Endothelial cell (in vitro differentiated cells): Measurements from ENCODE around the gene INPPL1. TPM values are rescaled to one million over a fixed set of nuclear protein-coding genes. Genes with fewer than 3 reads are reported as not detected.
"Not testable (repeated sequence)": the region's sequence is repeated elsewhere in the genome, so short reads cannot be mapped to it uniquely, and the experiment has no call there.

Source experiments
- DNase-seq: peaks from one replicate; pipeline ENCODE4 v3.0.0; 2021; ENCODE audit warnings: low spot score
- H3K27ac Mint-ChIP-seq: one replicate; pipeline ENCODE4 v1.8.0; 2021; ENCODE audit warnings: mixed read lengths, inconsistent platforms; ENCODE audit not compliant: unreplicated experiment
- H3K27me3 Mint-ChIP-seq: one replicate; pipeline ENCODE4 v1.8.0; 2021; ENCODE audit warnings: mild to moderate bottlenecking, moderate library complexity, mixed read lengths, inconsistent platforms; ENCODE audit not compliant: unreplicated experiment
- H3K36me3 Mint-ChIP-seq: one replicate; pipeline ENCODE4 v1.8.0; 2021; ENCODE audit warnings: mild to moderate bottlenecking, low read depth, mixed read lengths, inconsistent platforms; ENCODE audit not compliant: unreplicated experiment
- H3K4me1 Mint-ChIP-seq: one replicate; pipeline ENCODE4 v1.8.0; 2021; ENCODE audit warnings: mild to moderate bottlenecking, mixed read lengths, inconsistent platforms; ENCODE audit not compliant: unreplicated experiment
- H3K4me3 Mint-ChIP-seq: one replicate; pipeline ENCODE4 v1.8.0; 2021; ENCODE audit warnings: mild to moderate bottlenecking, mixed read lengths, inconsistent platforms; ENCODE audit not compliant: unreplicated experiment
- H3K9me3 Mint-ChIP-seq: one replicate; pipeline ENCODE4 v1.8.0; 2021; ENCODE audit warnings: mixed read lengths, inconsistent platforms; ENCODE audit not compliant: unreplicated experiment
- long read RNA-seq: library from polyadenylated mRNA; unstranded; transcript quantifications from one replicate; pipeline ENCODE4 v2.0.0, GENCODE V29; 2020; ENCODE audit not compliant: unreplicated experiment
- total RNA-seq: library from RNA; stranded (reverse); fragmentation: NEBNext Ultra II Directional; extraction: Animal tissue kit (Norgen Biotek cat#: 25700); gene quantifications from one replicate; pipeline ENCODE4 v1.2.1, GENCODE V29; 2021; ENCODE audit not compliant: unreplicated experiment
- TF ChIP-seq, protein P1 (sequence below): fragments of 200-600 bp; sonication (generic); IDR thresholded peaks from one replicate; pipeline ENCODE4 v1.5.0; 2021; ENCODE audit warnings: antibody characterized with exemption; ENCODE audit not compliant: unreplicated experiment

The INPPL1 gene, protein sequence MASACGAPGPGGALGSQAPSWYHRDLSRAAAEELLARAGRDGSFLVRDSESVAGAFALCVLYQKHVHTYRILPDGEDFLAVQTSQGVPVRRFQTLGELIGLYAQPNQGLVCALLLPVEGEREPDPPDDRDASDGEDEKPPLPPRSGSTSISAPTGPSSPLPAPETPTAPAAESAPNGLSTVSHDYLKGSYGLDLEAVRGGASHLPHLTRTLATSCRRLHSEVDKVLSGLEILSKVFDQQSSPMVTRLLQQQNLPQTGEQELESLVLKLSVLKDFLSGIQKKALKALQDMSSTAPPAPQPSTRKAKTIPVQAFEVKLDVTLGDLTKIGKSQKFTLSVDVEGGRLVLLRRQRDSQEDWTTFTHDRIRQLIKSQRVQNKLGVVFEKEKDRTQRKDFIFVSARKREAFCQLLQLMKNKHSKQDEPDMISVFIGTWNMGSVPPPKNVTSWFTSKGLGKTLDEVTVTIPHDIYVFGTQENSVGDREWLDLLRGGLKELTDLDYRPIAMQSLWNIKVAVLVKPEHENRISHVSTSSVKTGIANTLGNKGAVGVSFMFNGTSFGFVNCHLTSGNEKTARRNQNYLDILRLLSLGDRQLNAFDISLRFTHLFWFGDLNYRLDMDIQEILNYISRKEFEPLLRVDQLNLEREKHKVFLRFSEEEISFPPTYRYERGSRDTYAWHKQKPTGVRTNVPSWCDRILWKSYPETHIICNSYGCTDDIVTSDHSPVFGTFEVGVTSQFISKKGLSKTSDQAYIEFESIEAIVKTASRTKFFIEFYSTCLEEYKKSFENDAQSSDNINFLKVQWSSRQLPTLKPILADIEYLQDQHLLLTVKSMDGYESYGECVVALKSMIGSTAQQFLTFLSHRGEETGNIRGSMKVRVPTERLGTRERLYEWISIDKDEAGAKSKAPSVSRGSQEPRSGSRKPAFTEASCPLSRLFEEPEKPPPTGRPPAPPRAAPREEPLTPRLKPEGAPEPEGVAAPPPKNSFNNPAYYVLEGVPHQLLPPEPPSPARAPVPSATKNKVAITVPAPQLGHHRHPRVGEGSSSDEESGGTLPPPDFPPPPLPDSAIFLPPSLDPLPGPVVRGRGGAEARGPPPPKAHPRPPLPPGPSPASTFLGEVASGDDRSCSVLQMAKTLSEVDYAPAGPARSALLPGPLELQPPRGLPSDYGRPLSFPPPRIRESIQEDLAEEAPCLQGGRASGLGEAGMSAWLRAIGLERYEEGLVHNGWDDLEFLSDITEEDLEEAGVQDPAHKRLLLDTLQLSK
- total RNA-seq, result 168 TPM
- long read RNA-seq, partial matches to known transcripts, result 5 of 5 reads
- long read RNA-seq, other reads (novel, unspliced or antisense), result 0 of 5 reads

DNA sequence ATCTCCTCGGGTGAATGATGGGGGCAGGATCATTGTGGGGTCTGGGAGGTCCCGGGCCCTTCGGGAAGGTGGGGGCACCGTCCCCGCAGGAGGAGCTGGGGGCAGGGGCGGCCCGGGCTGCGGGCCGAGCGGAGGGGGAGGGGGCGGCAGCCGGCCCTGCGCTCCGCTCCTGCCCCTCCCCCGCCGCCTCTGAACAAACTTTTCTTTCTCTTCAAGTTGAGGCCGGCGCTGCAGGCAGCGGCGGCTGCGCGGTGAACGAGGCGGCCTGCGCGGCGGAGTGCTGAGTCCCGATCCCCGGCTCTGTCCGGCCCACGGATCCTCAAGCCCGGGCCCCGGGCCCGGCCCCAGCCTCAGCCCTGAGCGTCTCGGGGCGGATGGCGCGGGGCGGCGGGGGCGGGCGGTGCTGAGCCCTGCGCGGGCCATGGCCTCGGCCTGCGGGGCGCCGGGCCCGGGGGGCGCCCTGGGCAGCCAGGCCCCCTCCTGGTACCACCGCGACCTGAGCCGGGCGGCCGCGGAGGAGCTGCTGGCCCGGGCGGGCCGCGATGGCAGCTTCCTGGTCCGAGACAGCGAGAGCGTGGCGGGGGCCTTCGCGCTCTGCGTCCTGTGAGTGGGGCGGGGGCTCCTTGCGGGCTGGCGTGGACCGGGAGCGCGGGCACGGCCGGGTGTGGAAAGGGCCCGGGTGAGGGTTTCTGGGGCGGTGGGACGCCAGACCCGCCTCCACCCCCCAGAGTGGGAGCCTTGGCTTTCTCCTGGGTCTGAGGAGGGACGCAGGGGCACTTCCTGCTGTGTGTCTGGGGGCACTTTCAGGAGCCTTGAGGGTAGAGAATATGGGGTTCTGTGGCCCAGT is at the start of gene INPPL1:
INPPL1 (plus strand) TSS at position 204 of the 847 bp plus-strand sequence; CDS start at position 422, 218 bp downstream.
- Mint-ChIP-seq H3K9me3 (no peaks in the 10 kb centered on the region), H3K4me1 (peaks cover 14% of the 10 kb centered on the region), H3K4me3 (peak within 1 kb of the TSS; percentile 97), H3K36me3 (peaks cover 8% of the 10 kb centered on the region), H3K27me3 (peaks cover 9% of the 10 kb centered on the region), H3K27ac (peak within 1 kb of the TSS; percentile 64)
- TF ChIP-seq, protein P1, sequence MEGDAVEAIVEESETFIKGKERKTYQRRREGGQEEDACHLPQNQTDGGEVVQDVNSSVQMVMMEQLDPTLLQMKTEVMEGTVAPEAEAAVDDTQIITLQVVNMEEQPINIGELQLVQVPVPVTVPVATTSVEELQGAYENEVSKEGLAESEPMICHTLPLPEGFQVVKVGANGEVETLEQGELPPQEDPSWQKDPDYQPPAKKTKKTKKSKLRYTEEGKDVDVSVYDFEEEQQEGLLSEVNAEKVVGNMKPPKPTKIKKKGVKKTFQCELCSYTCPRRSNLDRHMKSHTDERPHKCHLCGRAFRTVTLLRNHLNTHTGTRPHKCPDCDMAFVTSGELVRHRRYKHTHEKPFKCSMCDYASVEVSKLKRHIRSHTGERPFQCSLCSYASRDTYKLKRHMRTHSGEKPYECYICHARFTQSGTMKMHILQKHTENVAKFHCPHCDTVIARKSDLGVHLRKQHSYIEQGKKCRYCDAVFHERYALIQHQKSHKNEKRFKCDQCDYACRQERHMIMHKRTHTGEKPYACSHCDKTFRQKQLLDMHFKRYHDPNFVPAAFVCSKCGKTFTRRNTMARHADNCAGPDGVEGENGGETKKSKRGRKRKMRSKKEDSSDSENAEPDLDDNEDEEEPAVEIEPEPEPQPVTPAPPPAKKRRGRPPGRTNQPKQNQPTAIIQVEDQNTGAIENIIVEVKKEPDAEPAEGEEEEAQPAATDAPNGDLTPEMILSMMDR, result no peak
- peak; percentile 58 for DNase-seq

DNA sequence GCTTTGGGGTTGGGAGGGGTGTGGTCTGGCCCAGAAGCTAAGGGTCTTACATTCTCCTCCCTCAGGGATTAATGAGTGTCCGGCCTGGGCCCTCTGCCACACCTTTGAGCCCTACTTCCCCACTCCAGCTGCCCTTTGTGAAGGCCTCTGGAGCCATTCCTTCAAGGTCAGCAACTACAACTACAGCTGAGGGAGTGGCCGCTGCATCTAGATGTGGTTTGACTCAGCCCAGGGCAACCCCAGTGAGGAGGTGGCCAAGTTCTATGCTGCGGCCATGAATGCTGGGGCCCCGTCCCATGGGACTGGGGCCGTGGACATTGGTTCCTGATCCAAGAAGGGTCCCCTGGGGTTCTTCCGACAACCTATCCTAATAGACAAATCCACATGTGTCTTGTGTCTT is 46.9 kb upstream of the INPPL1 start:
- Mint-ChIP-seq H3K27ac (no peak overlapping the region), H3K9me3 (no peaks in the 10 kb centered on the region), H3K4me1 (no peaks in the 10 kb centered on the region), H3K27me3 (peaks cover 5% of the 10 kb centered on the region), H3K4me3 (no peak overlapping the region), H3K36me3 (no peaks in the 10 kb centered on the region)
- TF ChIP-seq, protein P1, result no peak
- DNase-seq, result no peak

DNA sequence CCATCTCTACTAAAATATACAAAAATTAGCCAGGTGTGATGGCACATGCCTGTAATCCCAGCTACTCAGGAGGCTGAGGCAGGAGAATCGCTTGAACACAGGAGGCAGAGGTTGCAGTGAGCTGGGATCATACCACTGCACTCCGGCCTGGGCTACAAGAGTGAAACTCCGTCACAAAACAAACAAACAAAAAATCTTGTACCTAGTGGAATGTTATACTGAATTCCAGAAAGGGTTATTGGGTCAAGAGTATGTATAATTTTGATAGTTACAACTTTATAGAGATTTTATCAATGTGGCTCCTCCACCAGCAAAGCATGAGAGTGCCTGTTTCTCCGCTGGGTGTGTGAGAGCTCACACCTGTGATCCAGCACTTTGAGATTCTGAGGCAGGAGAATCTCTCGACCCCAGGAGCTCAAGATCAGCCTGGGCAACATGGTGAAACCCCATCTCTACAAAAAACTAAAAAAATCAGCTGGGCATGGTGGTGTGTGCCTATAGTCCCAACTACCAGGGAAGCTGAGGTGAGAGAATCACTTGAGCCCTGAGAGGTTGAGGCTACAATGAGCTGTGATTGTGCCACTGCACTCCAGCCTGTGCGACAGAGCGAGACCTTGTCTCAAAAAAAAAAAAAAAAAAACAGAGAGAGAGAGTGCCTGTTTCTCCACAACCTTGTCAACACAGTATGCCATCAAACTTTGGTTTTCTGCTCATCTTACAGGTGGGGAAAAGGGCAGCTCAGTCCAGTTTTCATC is 45.3 kb upstream of the INPPL1 start:
- TF ChIP-seq, protein P1, result no peak
- H3K9me3 Mint-ChIP-seq, result no peaks in the 10 kb centered on the region
- no peaks in the 10 kb centered on the region for H3K36me3 Mint-ChIP-seq
- H3K27me3 Mint-ChIP-seq, result peaks cover 5% of the 10 kb centered on the region
- DNase-seq, result no peak
- H3K27ac Mint-ChIP-seq, result no peak overlapping the region
- no peak overlapping the region for H3K4me3 Mint-ChIP-seq
- H3K4me1 Mint-ChIP-seq, result no peaks in the 10 kb centered on the region

DNA sequence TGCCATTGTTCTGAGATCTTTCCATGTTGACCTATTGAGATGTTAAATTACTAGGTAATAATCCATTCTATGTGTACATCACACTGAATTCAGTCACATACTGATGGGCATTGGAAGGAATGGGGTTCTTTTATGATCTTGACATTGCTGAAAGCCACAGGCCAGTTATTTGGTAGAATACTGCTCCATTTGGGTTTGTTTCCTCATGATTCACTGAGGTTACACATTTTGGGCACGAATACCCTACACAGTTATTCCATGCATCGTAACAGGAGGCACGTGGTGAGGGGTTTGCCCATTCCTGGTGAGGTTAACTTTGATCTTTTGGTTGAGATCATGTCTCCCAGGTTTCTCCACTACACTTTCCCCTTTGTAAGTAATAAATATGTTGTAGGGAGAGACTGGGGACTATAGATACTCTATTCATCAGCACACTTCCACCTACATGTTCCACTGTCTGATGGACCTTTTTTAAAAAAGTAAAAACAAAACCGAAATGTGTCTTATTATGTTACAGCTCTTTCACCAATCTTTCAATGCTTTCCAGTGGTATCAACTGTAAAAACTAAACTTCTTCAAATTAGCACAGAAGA is 44.7 kb upstream of the INPPL1 start:
- H3K4me1 Mint-ChIP-seq, result no peaks in the 10 kb centered on the region
- H3K27me3 Mint-ChIP-seq, result peaks cover 5% of the 10 kb centered on the region
- no peak overlapping the region for H3K27ac Mint-ChIP-seq
- no peak overlapping the region for H3K4me3 Mint-ChIP-seq
- no peaks in the 10 kb centered on the region for H3K9me3 Mint-ChIP-seq
- DNase-seq, result no peak
- H3K36me3 Mint-ChIP-seq, result no peaks in the 10 kb centered on the region
- TF ChIP-seq, protein P1, result no peak

DNA sequence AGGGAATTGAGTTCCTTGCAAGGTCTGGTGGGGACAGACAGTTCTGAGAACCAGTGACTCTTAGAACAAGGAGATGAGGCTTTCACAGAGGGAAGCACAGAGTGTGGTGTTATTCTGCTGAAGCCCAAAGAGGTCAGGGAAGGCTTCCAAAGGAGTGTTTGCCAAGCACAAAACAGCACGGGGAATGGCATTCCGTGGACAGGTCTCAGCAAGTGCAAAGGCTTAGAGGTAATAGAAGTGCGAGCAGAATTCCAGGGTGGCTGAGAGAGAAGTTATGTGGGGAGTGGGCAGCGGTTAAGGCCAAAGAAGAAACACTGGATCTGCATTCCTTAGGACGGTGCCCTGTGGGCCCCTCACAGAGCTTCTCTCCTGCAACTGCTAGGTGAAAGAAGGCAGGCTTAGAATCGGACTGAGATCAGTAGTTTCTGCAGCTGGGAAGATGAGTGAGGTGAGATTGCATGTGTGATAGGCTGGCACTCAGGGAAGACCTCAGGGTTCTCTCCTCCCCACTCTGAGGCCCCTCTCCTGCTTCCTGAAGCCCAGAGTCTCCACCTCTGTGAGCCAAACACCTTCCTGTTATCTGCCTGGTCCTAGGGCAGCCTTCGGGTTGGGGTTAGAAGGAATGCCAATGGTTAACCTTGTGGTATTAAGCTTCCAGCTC is 43.5 kb upstream of the INPPL1 start:
- not testable (repeated sequence) for DNase-seq, H3K27ac Mint-ChIP-seq

DNA sequence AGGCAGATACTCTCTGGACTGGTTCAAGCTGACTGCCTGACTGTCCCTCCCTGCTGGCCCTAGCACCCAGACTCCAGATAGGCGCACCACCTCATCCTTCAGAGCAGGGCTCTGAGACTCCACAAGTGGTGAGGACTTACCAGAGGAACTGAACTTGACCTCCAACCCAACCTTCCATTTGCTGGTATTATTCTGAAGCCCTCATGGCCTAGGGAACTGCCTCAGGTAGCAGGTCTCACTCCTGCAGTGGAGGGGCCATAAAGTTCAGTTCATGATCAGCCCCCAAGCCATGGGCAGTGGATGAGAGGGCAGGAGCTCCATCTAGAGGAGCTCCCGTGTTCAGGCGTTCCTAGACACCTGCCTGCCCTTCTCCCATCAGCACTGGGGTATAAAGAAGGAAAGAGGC is 43.0 kb upstream of the INPPL1 start:
- H3K27me3 Mint-ChIP-seq, H3K9me3 Mint-ChIP-seq, H3K4me3 Mint-ChIP-seq, H3K27ac Mint-ChIP-seq, DNase-seq, H3K4me1 Mint-ChIP-seq, H3K36me3 Mint-ChIP-seq: not testable (repeated sequence)

More for the DNA sequence above, 43.5 kb upstream of the INPPL1 start:
- not testable (repeated sequence) for H3K27me3 Mint-ChIP-seq, H3K4me1 Mint-ChIP-seq, H3K4me3 Mint-ChIP-seq, H3K36me3 Mint-ChIP-seq, H3K9me3 Mint-ChIP-seq
